Keratinocyte (primary cell): ENCODE data around the gene IRGQ. TPM values are rescaled to one million over a fixed set of nuclear protein-coding genes. Genes with fewer than 3 reads are reported as not detected.

Source experiments
- DNase-seq: peaks from one replicate; pipeline ENCODE4 v3.0.0-alpha.2; 2011; ENCODE audit warnings: low read depth, missing footprints, low spot score
- FAIRE-seq: peaks from 2 replicates; lab custom pipeline; 2011; peaks lifted over from hg19 to GRCh38; lab: Jason Lieb, UNC
- H2AFZ ChIP-seq: 2 replicates; pipeline ENCODE4 v1.6.0; 2012; ENCODE audit warnings: low read length, control low read depth, inconsistent platforms; ENCODE audit not compliant: control insufficient read depth
- H3K27ac ChIP-seq: 2 replicates; pipeline ENCODE4 v1.5.1; 2011; ENCODE audit warnings: low read length; ENCODE audit not compliant: control insufficient read depth, insufficient read depth
- H3K27me3 ChIP-seq: 3 replicates; pipeline ENCODE4 v1.6.0; 2011; ENCODE audit warnings: low read length; ENCODE audit not compliant: control insufficient read depth, insufficient read depth; ENCODE audit errors: extremely low read depth
- H3K36me3 ChIP-seq, 2 experiments: 2 replicates in 1 of 2; 3 replicates in 1 of 2; pipeline ENCODE4 v1.5.1; 2011; ENCODE audit warnings: low read length in 2 of 2, mild to moderate bottlenecking in 1 of 2; ENCODE audit not compliant: control insufficient read depth in 2 of 2, insufficient read depth in 2 of 2; ENCODE audit errors: extremely low read depth in 1 of 2
- H3K4me1 ChIP-seq: 3 replicates; pipeline ENCODE4 v1.5.1; 2011; ENCODE audit warnings: low read length; ENCODE audit not compliant: control insufficient read depth, insufficient read depth; ENCODE audit errors: extremely low read depth
- H3K4me2 ChIP-seq: 3 replicates; pipeline ENCODE4 v1.6.0; 2011; ENCODE audit warnings: low read depth, low read length; ENCODE audit not compliant: control insufficient read depth, insufficient read depth; ENCODE audit errors: extremely low read depth
- H3K4me3 ChIP-seq, 3 experiments: fragments of 200-600 bp in 1 of 3; sonication (generic) in 1 of 3; 2 replicates in 2 of 3; 3 replicates in 1 of 3; pipeline ENCODE4 v1.5.1; 2011 to 2016; ENCODE audit warnings: low read length in 3 of 3, mild to moderate bottlenecking in 3 of 3, control low read depth in 2 of 3, inconsistent platforms in 1 of 3, low read depth in 1 of 3, mixed read lengths in 1 of 3, mixed run types in 1 of 3, moderate library complexity in 1 of 3; ENCODE audit not compliant: control insufficient read depth in 2 of 3, insufficient read depth in 2 of 3; ENCODE audit errors: extremely low read depth in 1 of 3
- H3K79me2 ChIP-seq: 2 replicates; pipeline ENCODE4 v1.6.0; 2012; ENCODE audit warnings: low read length; ENCODE audit not compliant: control insufficient read depth, insufficient read depth
- H3K9ac ChIP-seq: 3 replicates; pipeline ENCODE4 v1.6.0; 2011; ENCODE audit warnings: low read length; ENCODE audit not compliant: control insufficient read depth, insufficient read depth; ENCODE audit errors: extremely low read depth
- H3K9me1 ChIP-seq: 3 replicates; pipeline ENCODE4 v1.6.0; 2011; ENCODE audit warnings: low read length; ENCODE audit not compliant: control insufficient read depth, insufficient read depth; ENCODE audit errors: extremely low read depth
- H3K9me3 ChIP-seq: 2 replicates; pipeline ENCODE4 v1.5.1; 2012; ENCODE audit warnings: low read depth, low read length; ENCODE audit not compliant: control insufficient read depth
- H4K20me1 ChIP-seq: 3 replicates; pipeline ENCODE4 v1.6.0; 2011; ENCODE audit warnings: low read length; ENCODE audit not compliant: control insufficient read depth, insufficient read depth; ENCODE audit errors: extremely low read depth
- EZH2 ChIP-seq: IDR thresholded peaks from one replicate; pipeline ENCODE4 v1.6.1; 2012; ENCODE audit warnings: inconsistent platforms, mild to moderate bottlenecking, low read length, moderate library complexity
- dilution Hi-C: fragments of 300-500 bp; cut with MboI; formaldehyde crosslinking; loops from one replicate; pipeline ENCODE4 v1.7.0; 2020; ENCODE audit warnings: low sequenced_read_pairs; ENCODE audit not compliant: extremely low pct_ligation_motif_present
- polyA plus RNA-seq, 5 experiments: library from polyadenylated mRNA; depleted of rRNA in 3 of 5; stranded (reverse) in 3 of 5; stranded (forward) in 1 of 5; unstranded in 1 of 5; fragments of >200 nt; gene quantifications; 1 replicate in 1 of 5; 2 replicates in 3 of 5; 3 replicates in 1 of 5; pipeline versions ENCODE4 v1.2.1 to v1.2.3, GENCODE V29; 2011 to 2012; ENCODE audit warnings: missing spikeins in 2 of 5, low read depth in 1 of 5, low replicate concordance in 1 of 5
- TF ChIP-seq, protein P1 (sequence below), 3 experiments: IDR thresholded peaks in 1 of 3; conservative IDR thresholded peaks in 1 of 3; optimal IDR thresholded peaks in 1 of 3; 2 replicates in 2 of 3; 3 replicates in 1 of 3; pipeline versions ENCODE3 to v1.5.1; 2011; ENCODE audit warnings: low read length in 3 of 3, mild to moderate bottlenecking in 3 of 3, moderate library complexity in 2 of 3, control low read depth in 1 of 3, inconsistent platforms in 1 of 3; ENCODE audit not compliant: insufficient read depth in 2 of 3; ENCODE audit errors: extremely low read depth in 1 of 3

Gene IRGQ
- polyA plus RNA-seq, 1 donor (not counting 4 experiments of a cell fraction or from before 2014, with no cell fraction given): 12.9 TPM

- no peaks in the 10 kb centered on the region for H3K27me3 ChIP-seq
- H3K79me2 ChIP-seq: no peaks in the 10 kb centered on the region
- H3K4me2 ChIP-seq: no peak overlapping the region
- H2AFZ ChIP-seq: no peak overlapping the region
- H3K9me1 ChIP-seq: no peaks in the 10 kb centered on the region
- H3K36me3 ChIP-seq: peaks cover 8 to 26% of the 10 kb centered on the region in 2 experiments
- no peak overlapping the region for H3K4me3 ChIP-seq
- H4K20me1 ChIP-seq: no peaks in the 10 kb centered on the region
- no peak for TF ChIP-seq EZH2
- TF ChIP-seq, protein P1, sequence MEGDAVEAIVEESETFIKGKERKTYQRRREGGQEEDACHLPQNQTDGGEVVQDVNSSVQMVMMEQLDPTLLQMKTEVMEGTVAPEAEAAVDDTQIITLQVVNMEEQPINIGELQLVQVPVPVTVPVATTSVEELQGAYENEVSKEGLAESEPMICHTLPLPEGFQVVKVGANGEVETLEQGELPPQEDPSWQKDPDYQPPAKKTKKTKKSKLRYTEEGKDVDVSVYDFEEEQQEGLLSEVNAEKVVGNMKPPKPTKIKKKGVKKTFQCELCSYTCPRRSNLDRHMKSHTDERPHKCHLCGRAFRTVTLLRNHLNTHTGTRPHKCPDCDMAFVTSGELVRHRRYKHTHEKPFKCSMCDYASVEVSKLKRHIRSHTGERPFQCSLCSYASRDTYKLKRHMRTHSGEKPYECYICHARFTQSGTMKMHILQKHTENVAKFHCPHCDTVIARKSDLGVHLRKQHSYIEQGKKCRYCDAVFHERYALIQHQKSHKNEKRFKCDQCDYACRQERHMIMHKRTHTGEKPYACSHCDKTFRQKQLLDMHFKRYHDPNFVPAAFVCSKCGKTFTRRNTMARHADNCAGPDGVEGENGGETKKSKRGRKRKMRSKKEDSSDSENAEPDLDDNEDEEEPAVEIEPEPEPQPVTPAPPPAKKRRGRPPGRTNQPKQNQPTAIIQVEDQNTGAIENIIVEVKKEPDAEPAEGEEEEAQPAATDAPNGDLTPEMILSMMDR (optimal IDR thresholded peaks at IDR 0.05 in 1 of 3, IDR thresholded peaks at IDR 0.05 in 1 of 3, conservative IDR thresholded peaks at IDR 0.05 in 1 of 3; ENCODE audit: extremely low read depth in 1 of 3, insufficient read depth in 2 of 3, low read length in 3 of 3): no peak
- H3K9me3 ChIP-seq: no peaks in the 10 kb centered on the region
- FAIRE-seq (no peak), DNase-seq (no peak)
- H3K9ac ChIP-seq: no peak overlapping the region
- no peak overlapping the region for H3K27ac ChIP-seq
- dilution Hi-C loops: no loop called here
- H3K4me1 ChIP-seq: no peaks in the 10 kb centered on the region
Observed at GRCh38 chr19:43552198-43552450, 43.8 kb downstream of the IRGQ start.

- no peak overlapping the region for H3K9ac ChIP-seq
- H3K27ac ChIP-seq: no peak overlapping the region
- H4K20me1 ChIP-seq: no peaks in the 10 kb centered on the region
- TF ChIP-seq, protein P1 (optimal IDR thresholded peaks at IDR 0.05 in 1 of 3, IDR thresholded peaks at IDR 0.05 in 1 of 3, conservative IDR thresholded peaks at IDR 0.05 in 1 of 3; ENCODE audit: extremely low read depth in 1 of 3, insufficient read depth in 2 of 3, low read length in 3 of 3): no peak
- no peak for TF ChIP-seq EZH2
- no peaks in the 10 kb centered on the region for H3K79me2 ChIP-seq
- FAIRE-seq: no peak
- no peak overlapping the region for H2AFZ ChIP-seq
- H3K4me2 ChIP-seq: no peak overlapping the region
- no peak for DNase-seq
- H3K36me3 ChIP-seq: peaks cover 10 to 26% of the 10 kb centered on the region in 2 experiments
- dilution Hi-C loops: no loop called here
- no peaks in the 10 kb centered on the region for H3K9me1 ChIP-seq
- H3K9me3 ChIP-seq: no peaks in the 10 kb centered on the region
- H3K4me1 ChIP-seq: no peaks in the 10 kb centered on the region
- H3K4me3 ChIP-seq: no peak overlapping the region
- no peaks in the 10 kb centered on the region for H3K27me3 ChIP-seq
Observed at GRCh38 chr19:43551399-43552197, 44.3 kb downstream of the IRGQ start.
